ENCODE data around the gene GEMIN2.
"Not testable (repeated sequence)": the region's sequence is repeated elsewhere in the genome, so short reads cannot be mapped to it uniquely, and the experiment has no call there.

GEMIN2 gene

GRCh38 chr14:39113685-39114072, 444 bp upstream of the GEMIN2 start:
- DNase-seq, result peak; percentile 50

GRCh38 chr14:39122330-39123138, 8.4 kb downstream of the GEMIN2 start:
- DNase-seq, result no peak

- DNase-seq, result not testable (repeated sequence)
Observed at GRCh38 chr14:39137835-39138234, 23.7 kb downstream of the GEMIN2 start.

- DNase-seq, result no peak
Observed at GRCh38 chr14:39138440-39138839, 24.3 kb downstream of the GEMIN2 start.

- DNase-seq, result no peak
Observed at GRCh38 chr14:39140170-39140569, 26.0 kb downstream of the GEMIN2 start.

- not testable (repeated sequence) for DNase-seq
Observed at GRCh38 chr14:39141623-39142022, 27.5 kb downstream of the GEMIN2 start.

- DNase-seq, result not testable (repeated sequence)
Observed at GRCh38 chr14:39143226-39143625, 29.1 kb downstream of the GEMIN2 start.

- DNase-seq, result no peak
Observed at GRCh38 chr14:39145266-39145966, 31.3 kb downstream of the GEMIN2 start.

GRCh38 chr14:39154594-39155189, 40.6 kb downstream of the GEMIN2 start:
- DNase-seq, result peak; percentile 76

- no peak for DNase-seq
Observed at GRCh38 chr14:39157491-39157890, 43.4 kb downstream of the GEMIN2 start.

- no peak for DNase-seq
Observed at GRCh38 chr14:39158222-39158858, 44.2 kb downstream of the GEMIN2 start.

- no peak for DNase-seq
Observed at GRCh38 chr14:39160494-39160893, 46.4 kb downstream of the GEMIN2 start.

GRCh38 chr14:39167797-39168320, 53.7 kb downstream of the GEMIN2 start:
- not testable (repeated sequence) for DNase-seq

GRCh38 chr14:39168591-39168990, 54.5 kb downstream of the GEMIN2 start:
- DNase-seq, result no peak

- no peak for DNase-seq
Observed at GRCh38 chr14:39169541-39169900, 55.4 kb downstream of the GEMIN2 start.

- DNase-seq, result no peak
Observed at GRCh38 chr14:39173198-39173597, 59.1 kb downstream of the GEMIN2 start.

- peak; percentile 98 for DNase-seq
Observed at GRCh38 chr14:39174560-39175444, 60.7 kb downstream of the GEMIN2 start, which contains the start of gene PNN. Gene PNN, plus strand, starts transcription at chr14:39175254. Its CDS starts 26 bp downstream, at chr14:39175280.

GRCh38 chr14:39175445-39176262, 61.5 kb downstream of the GEMIN2 start:
- DNase-seq, result peak; percentile 31

GRCh38 chr14:39176263-39177167, 62.4 kb downstream of the GEMIN2 start:
- DNase-seq, result no peak

GRCh38 chr14:39177168-39177545, 63.0 kb downstream of the GEMIN2 start:
- no peak for DNase-seq

Measured in GF-D8 (cell line).